Astrocyte (in vitro differentiated cells and primary cell): ENCODE measurements around the gene NLGN1. TPM values are rescaled to one million over a fixed set of nuclear protein-coding genes. Genes with fewer than 3 reads are reported as not detected.

ENCODE experiments used
- DNase-seq: peaks from one replicate; pipeline ENCODE4 v3.0.0-alpha.2; 2010; ENCODE audit warnings: low read depth
- FAIRE-seq: peaks from 2 replicates; lab custom pipeline; 2011; peaks lifted over from hg19 to GRCh38; lab: Jason Lieb, UNC
- H2AFZ ChIP-seq: 2 replicates; pipeline ENCODE4 v1.6.0; 2012; ENCODE audit warnings: low read depth, low read length, inconsistent platforms
- H3K27ac ChIP-seq: 2 replicates; pipeline ENCODE4 v1.5.1; 2011; ENCODE audit warnings: low read depth, low read length, inconsistent platforms
- H3K27me3 ChIP-seq: 2 replicates; pipeline ENCODE4 v1.6.0; 2011; ENCODE audit warnings: low read length, inconsistent platforms; ENCODE audit not compliant: insufficient read depth
- H3K36me3 ChIP-seq: 2 replicates; pipeline ENCODE4 v1.5.1; 2011; ENCODE audit warnings: low read length, inconsistent platforms; ENCODE audit not compliant: insufficient read depth
- H3K4me1 ChIP-seq: 2 replicates; pipeline ENCODE4 v1.5.1; 2011; ENCODE audit warnings: low read length, inconsistent platforms; ENCODE audit not compliant: insufficient read depth
- H3K4me2 ChIP-seq: 2 replicates; pipeline ENCODE4 v1.6.0; 2012; ENCODE audit warnings: low read length, inconsistent platforms
- H3K4me3 ChIP-seq: 2 replicates; pipeline ENCODE4 v1.5.1; 2011; ENCODE audit warnings: low read depth, mild to moderate bottlenecking, low read length, inconsistent platforms; ENCODE audit not compliant: insufficient read depth
- H3K79me2 ChIP-seq: 2 replicates; pipeline ENCODE4 v1.6.0; 2012; ENCODE audit warnings: mild to moderate bottlenecking, low read length, inconsistent platforms; ENCODE audit not compliant: insufficient read depth
- H3K9ac ChIP-seq: 2 replicates; pipeline ENCODE4 v1.6.0; 2012; ENCODE audit warnings: mild to moderate bottlenecking, low read length, inconsistent platforms
- H3K9me3 ChIP-seq: 2 replicates; pipeline ENCODE4 v1.5.1; 2012; ENCODE audit warnings: low read depth, mild to moderate bottlenecking, low read length, inconsistent platforms; ENCODE audit not compliant: insufficient read depth
- H4K20me1 ChIP-seq: 2 replicates; pipeline ENCODE4 v1.6.0; 2012; ENCODE audit warnings: low read length, inconsistent platforms; ENCODE audit not compliant: insufficient read depth
- H3K27ac Mint-ChIP-seq: one replicate; pipeline ENCODE4 v1.8.0; 2021; ENCODE audit warnings: mild to moderate bottlenecking, mixed read lengths; ENCODE audit not compliant: unreplicated experiment
- H3K27me3 Mint-ChIP-seq: one replicate; pipeline ENCODE4 v1.8.0; 2021; ENCODE audit warnings: low read depth, mixed read lengths; ENCODE audit not compliant: unreplicated experiment
- H3K36me3 Mint-ChIP-seq: one replicate; pipeline ENCODE4 v1.8.0; 2021; ENCODE audit warnings: low read depth, mixed read lengths; ENCODE audit not compliant: unreplicated experiment
- H3K4me1 Mint-ChIP-seq: one replicate; pipeline ENCODE4 v1.8.0; 2021; ENCODE audit warnings: low read depth, mixed read lengths; ENCODE audit not compliant: unreplicated experiment
- H3K4me3 Mint-ChIP-seq: one replicate; pipeline ENCODE4 v1.8.0; 2021; ENCODE audit warnings: mild to moderate bottlenecking, moderate library complexity, mixed read lengths; ENCODE audit not compliant: unreplicated experiment
- H3K9me3 Mint-ChIP-seq: one replicate; pipeline ENCODE4 v1.8.0; 2021; ENCODE audit warnings: mild to moderate bottlenecking, mixed read lengths; ENCODE audit not compliant: unreplicated experiment
- EZH2 ChIP-seq: IDR thresholded peaks from 2 replicates; pipeline ENCODE4 v1.6.1; 2012; ENCODE audit warnings: mild to moderate bottlenecking, low read length, inconsistent platforms; ENCODE audit not compliant: insufficient read depth
- total RNA-seq: library from RNA; stranded (reverse); gene quantifications from 2 replicates; pipeline ENCODE4 v1.2.1, GENCODE V29; 2021
- TF ChIP-seq, protein P1 (sequence below): IDR thresholded peaks from 2 replicates; pipeline ENCODE4 v1.5.1; 2011; ENCODE audit warnings: low read depth, mild to moderate bottlenecking, inconsistent platforms, low read length, moderate library complexity; ENCODE audit not compliant: insufficient read depth

Gene NLGN1
- total RNA-seq, 1 donor from 2014 or later: 1.2 TPM

DNA sequence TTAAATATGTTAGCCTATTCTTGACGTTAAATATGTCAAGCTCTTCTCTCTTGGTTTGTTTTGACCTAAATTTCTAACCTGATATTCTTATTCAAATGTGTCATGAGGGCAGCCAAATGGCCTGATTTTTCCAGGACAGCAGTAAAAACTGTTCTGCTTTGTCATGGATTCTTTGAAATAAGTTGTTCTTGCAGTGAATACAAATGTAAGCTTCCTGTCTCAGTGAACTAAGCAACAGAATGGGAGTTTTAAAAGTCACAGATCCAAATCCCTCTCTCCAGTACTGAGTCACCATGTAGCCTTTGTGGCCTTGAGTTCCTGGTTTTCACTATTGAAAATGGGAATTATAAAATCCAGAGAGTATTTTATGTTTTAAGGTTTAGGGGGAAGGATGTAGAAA, 301.8 kb downstream of the NLGN1 start:
- H3K4me3 ChIP-seq: no peak overlapping the region
- Mint-ChIP-seq H3K4me1 (peaks cover 1% of the 10 kb centered on the region), H3K36me3 (no peaks in the 10 kb centered on the region), H3K4me3 (no peak overlapping the region), H3K27me3 (no peaks in the 10 kb centered on the region), H3K27ac (no peak overlapping the region), H3K9me3 (no peaks in the 10 kb centered on the region)
- DNase-seq (no peak), FAIRE-seq (no peak)
- H3K27ac ChIP-seq: no peak overlapping the region
- H3K4me2 ChIP-seq: no peak overlapping the region
- no peaks in the 10 kb centered on the region for H3K9me3 ChIP-seq
- no peak overlapping the region for H3K9ac ChIP-seq
- no peaks in the 10 kb centered on the region for H3K36me3 ChIP-seq
- H2AFZ ChIP-seq: no peak overlapping the region
- TF ChIP-seq, protein P1, sequence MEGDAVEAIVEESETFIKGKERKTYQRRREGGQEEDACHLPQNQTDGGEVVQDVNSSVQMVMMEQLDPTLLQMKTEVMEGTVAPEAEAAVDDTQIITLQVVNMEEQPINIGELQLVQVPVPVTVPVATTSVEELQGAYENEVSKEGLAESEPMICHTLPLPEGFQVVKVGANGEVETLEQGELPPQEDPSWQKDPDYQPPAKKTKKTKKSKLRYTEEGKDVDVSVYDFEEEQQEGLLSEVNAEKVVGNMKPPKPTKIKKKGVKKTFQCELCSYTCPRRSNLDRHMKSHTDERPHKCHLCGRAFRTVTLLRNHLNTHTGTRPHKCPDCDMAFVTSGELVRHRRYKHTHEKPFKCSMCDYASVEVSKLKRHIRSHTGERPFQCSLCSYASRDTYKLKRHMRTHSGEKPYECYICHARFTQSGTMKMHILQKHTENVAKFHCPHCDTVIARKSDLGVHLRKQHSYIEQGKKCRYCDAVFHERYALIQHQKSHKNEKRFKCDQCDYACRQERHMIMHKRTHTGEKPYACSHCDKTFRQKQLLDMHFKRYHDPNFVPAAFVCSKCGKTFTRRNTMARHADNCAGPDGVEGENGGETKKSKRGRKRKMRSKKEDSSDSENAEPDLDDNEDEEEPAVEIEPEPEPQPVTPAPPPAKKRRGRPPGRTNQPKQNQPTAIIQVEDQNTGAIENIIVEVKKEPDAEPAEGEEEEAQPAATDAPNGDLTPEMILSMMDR: no peak
- TF ChIP-seq EZH2: no peak
- no peaks in the 10 kb centered on the region for H4K20me1 ChIP-seq
- H3K79me2 ChIP-seq: no peaks in the 10 kb centered on the region
- no peaks in the 10 kb centered on the region for H3K27me3 ChIP-seq
- H3K4me1 ChIP-seq: no peaks in the 10 kb centered on the region

DNA sequence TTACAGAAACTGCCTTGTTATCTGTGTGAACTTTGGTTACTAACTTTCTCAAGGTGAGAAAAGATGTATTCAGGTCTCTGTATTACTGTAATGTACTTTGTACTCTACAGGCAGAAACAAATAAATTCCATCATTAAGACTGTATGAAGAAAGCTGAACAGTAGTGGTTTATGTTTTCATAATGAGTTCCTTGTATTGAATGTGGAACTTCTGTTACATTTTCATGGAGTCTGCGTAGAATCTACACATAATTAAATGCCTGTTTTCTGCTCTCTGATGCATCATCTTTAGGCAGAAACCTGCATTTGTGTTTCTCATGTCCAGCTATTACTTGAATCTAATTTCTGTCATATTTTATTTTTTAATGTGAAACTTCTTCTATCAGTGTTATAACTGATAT, 302.8 kb downstream of the NLGN1 start:
- H3K9me3 Mint-ChIP-seq: no peaks in the 10 kb centered on the region
- Histone ChIP-seq H2AFZ (no peak overlapping the region), H4K20me1 (no peaks in the 10 kb centered on the region), H3K79me2 (no peaks in the 10 kb centered on the region), H3K4me3 (no peak overlapping the region), H3K9ac (no peak overlapping the region), H3K27me3 (no peaks in the 10 kb centered on the region), H3K9me3 (no peaks in the 10 kb centered on the region), H3K4me1 (no peaks in the 10 kb centered on the region), H3K27ac (no peak overlapping the region), H3K36me3 (no peaks in the 10 kb centered on the region), H3K4me2 (no peak overlapping the region)
- no peak overlapping the region for H3K27ac Mint-ChIP-seq
- TF ChIP-seq EZH2: no peak
- TF ChIP-seq, protein P1: no peak
- no peaks in the 10 kb centered on the region for H3K27me3 Mint-ChIP-seq
- H3K36me3 Mint-ChIP-seq: no peaks in the 10 kb centered on the region
- FAIRE-seq: no peak
- peaks cover 1% of the 10 kb centered on the region for H3K4me1 Mint-ChIP-seq
- no peak for DNase-seq
- H3K4me3 Mint-ChIP-seq: no peak overlapping the region

- TF ChIP-seq, protein P1: no peak
- no peak for TF ChIP-seq EZH2
- no peaks in the 10 kb centered on the region for H3K36me3 Mint-ChIP-seq
Measured at GRCh38 chr3:173702561-173702960, 305.0 kb downstream of the NLGN1 start.

More at GRCh38 chr3:173702561-173702960, 305.0 kb downstream of the NLGN1 start:
- Histone ChIP-seq H3K27me3 (no peaks in the 10 kb centered on the region), H4K20me1 (no peaks in the 10 kb centered on the region), H3K36me3 (no peaks in the 10 kb centered on the region), H3K4me3 (no peak overlapping the region), H3K79me2 (no peaks in the 10 kb centered on the region), H3K4me1 (no peaks in the 10 kb centered on the region), H3K9me3 (no peaks in the 10 kb centered on the region), H3K9ac (no peak overlapping the region), H3K4me2 (no peak overlapping the region), H2AFZ (no peak overlapping the region), H3K27ac (no peak overlapping the region)
- DNase-seq (no peak), FAIRE-seq (no peak)
- Mint-ChIP-seq H3K4me1 (peaks cover 1% of the 10 kb centered on the region), H3K4me3 (no peak overlapping the region), H3K9me3 (no peaks in the 10 kb centered on the region), H3K27me3 (no peaks in the 10 kb centered on the region), H3K27ac (no peak overlapping the region)
